NT2/D1 (cell line): ENCODE data around the gene NCF2.

Experiments used
- SUZ12 ChIP-seq: IDR thresholded peaks from 2 replicates; pipeline ENCODE4 v1.6.1; 2011; ENCODE audit not compliant: insufficient read length, insufficient read depth; ENCODE audit errors: extremely low read depth
- ZNF274 ChIP-seq: IDR thresholded peaks from 2 replicates; pipeline ENCODE4 v1.6.1; 2011; ENCODE audit warnings: mild to moderate bottlenecking, low read depth, low read length

GRCh38 chr1:183552441-183552840, 37.8 kb downstream of the NCF2 start:
- TF ChIP-seq SUZ12, result no peak
- no peak for TF ChIP-seq ZNF274
